Naive B cell (primary cell): ENCODE measurements around the gene TTBK2. TPM values are rescaled to one million over a fixed set of nuclear protein-coding genes. Genes with fewer than 3 reads are reported as not detected.
"Not testable (repeated sequence)": the region's sequence is repeated elsewhere in the genome, so short reads cannot be mapped to it uniquely, and the experiment has no call there.

ENCODE experiments used
- ATAC-seq, 2 donors: fragments of 150-1000 bp; cut with Tn5 transposase; 2 replicates each; pipeline ENCODE4 v1.10.0; 2021; ENCODE audit warnings: low read depth in 2 of 2, mild to moderate bottlenecking in 2 of 2, moderate library complexity in 2 of 2
- DNase-seq: peaks from one replicate; pipeline ENCODE4 v3.0.0; 2022
- H3K27ac Mint-ChIP-seq, 6 donors: one replicate each; pipeline ENCODE4 v1.8.0; 2020 to 2022; ENCODE audit warnings: mild to moderate bottlenecking in 6 of 6, mixed read lengths in 6 of 6, moderate library complexity in 5 of 6, inconsistent platforms in 2 of 6
- H3K27me3 Mint-ChIP-seq, 3 donors: one replicate each; pipeline ENCODE4 v1.8.0; 2021 to 2022; ENCODE audit warnings: mixed read lengths in 3 of 3, mild to moderate bottlenecking in 1 of 3
- H3K36me3 Mint-ChIP-seq, 2 donors: one replicate each; pipeline ENCODE4 v1.8.0; 2020 to 2022; ENCODE audit warnings: mixed read lengths in 2 of 2, inconsistent platforms in 1 of 2, mild to moderate bottlenecking in 1 of 2
- H3K4me1 Mint-ChIP-seq, 3 donors: one replicate each; pipeline ENCODE4 v1.8.0; 2020 to 2022; ENCODE audit warnings: mixed read lengths in 3 of 3, inconsistent platforms in 1 of 3, mild to moderate bottlenecking in 1 of 3, moderate library complexity in 1 of 3
- H3K4me3 Mint-ChIP-seq, 8 donors: one replicate each; pipeline ENCODE4 v1.8.0; 2020 to 2022; ENCODE audit warnings: mild to moderate bottlenecking in 8 of 8, mixed read lengths in 8 of 8, moderate library complexity in 8 of 8, inconsistent platforms in 2 of 8
- H3K9me3 Mint-ChIP-seq, 7 donors: one replicate each; pipeline ENCODE4 v1.8.0; 2020 to 2022; ENCODE audit warnings: mixed read lengths in 7 of 7, mild to moderate bottlenecking in 5 of 7, inconsistent platforms in 2 of 7, moderate library complexity in 1 of 7
- polyA plus RNA-seq, 6 donors: library from polyadenylated mRNA; unstranded; fragments of 300-500 nt; fragmentation: Illumina TruSeq; gene quantifications; one replicate each; pipeline ENCODE4 v1.2.3, GENCODE V29; 2021; ENCODE audit warnings: low read depth in 6 of 6

Gene TTBK2
- polyA plus RNA-seq, 6 donors from 2014 or later, result 5.7 to 12.0 (median 10.4) TPM

DNA sequence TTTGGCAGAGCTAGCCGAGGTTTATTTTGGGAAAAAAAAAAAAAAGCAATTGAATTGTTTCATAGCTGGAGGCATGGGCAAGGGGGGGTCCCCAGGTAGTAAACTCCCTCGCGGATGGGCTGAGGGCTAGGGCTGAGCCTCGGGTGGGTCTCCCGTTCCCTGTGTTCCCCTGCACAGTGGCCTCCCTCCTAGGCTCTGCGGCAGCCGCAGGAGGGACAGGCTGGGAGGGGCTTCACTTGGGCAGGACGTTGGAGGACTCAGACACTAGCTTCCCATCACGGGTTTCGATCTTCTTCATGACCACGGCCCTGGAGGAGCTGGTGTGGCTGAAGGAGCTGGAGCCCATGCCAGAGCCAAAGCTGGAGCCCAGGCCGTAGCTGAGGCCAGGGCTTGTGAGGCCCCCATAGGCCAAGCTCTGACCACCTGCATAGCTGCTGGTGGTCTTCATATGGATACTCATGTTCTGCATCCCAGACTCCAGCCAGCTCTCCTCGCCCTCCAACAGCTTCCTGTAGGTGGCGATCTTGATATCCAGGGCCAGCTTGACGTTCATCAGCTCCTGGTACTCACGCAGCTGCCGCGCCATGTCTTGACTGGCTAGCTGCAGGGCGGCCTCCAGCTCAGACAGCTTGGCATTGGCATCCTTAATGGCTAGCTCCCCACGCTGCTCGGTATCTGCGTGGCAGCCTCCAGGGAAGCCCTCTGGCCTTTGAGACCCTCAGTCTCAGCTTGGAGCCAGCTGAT lies 119.7 kb downstream of the TTBK2 start:
- Mint-ChIP-seq H3K27me3 (no peaks in the 10 kb centered on the region), H3K9me3 (no peaks in the 10 kb centered on the region), H3K4me1 (no peaks in the 10 kb centered on the region), H3K4me3 (no peak overlapping the region), H3K36me3 (peaks cover 10 to 21% of the 10 kb centered on the region in 2 donors), H3K27ac (peak overlapping the region in 1 of 6 donors; percentile 30)
- no peak for ATAC-seq
- no peak for DNase-seq

- Mint-ChIP-seq H3K27ac (peak overlapping the region in 1 of 6 donors; percentile 9), H3K9me3 (no peaks in the 10 kb centered on the region), H3K4me1 (no peaks in the 10 kb centered on the region), H3K4me3 (no peak overlapping the region), H3K36me3 (peaks cover 10 to 18% of the 10 kb centered on the region in 2 donors), H3K27me3 (no peaks in the 10 kb centered on the region)
- no peak for DNase-seq
- no peak for ATAC-seq
Observed at GRCh38 chr15:42798802-42799201, 121.8 kb downstream of the TTBK2 start.

DNA sequence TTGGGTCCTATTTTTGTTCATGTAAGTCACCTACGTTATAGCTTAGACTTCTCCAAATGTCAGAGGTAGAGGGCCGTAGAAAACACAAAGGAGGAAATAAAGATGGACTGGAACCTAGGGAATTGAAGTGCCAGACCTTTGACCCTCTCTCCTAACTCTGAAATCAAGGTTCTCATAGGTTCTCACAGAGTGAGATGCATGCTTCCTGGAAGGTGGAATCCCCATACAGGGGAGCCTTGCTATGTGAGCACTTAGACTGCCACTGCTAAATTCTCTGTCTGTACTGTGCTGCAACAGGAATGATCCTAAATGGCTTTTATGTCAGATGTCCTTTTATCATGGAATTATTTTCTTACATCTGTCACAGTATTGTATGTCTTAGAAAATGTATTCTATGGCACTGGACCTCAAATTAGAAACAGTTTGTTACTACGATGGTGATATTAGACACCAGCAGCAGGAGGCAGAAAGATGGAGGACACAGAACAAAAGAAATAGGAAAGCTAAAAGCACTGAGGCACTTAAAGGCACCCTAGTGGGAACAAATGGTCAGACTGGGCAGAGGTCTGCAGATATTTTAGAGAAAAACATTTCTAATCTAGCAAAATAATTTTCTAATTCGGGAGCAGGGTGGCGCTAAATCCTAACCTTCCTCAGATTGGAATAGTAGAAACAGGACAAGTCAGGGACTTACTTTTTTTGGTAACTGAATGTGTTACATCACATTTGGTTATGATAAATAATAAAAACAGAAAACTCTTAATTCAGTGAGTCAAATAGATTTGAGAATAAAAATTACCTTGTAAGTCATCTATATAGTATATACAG lies 123.4 kb downstream of the TTBK2 start:
- H3K27me3 Mint-ChIP-seq, result no peaks in the 10 kb centered on the region
- H3K4me1 Mint-ChIP-seq, result no peaks in the 10 kb centered on the region
- H3K27ac Mint-ChIP-seq, result no peak overlapping the region
- no peaks in the 10 kb centered on the region for H3K9me3 Mint-ChIP-seq
- peaks cover 8 to 23% of the 10 kb centered on the region in 2 donors for H3K36me3 Mint-ChIP-seq
- no peak overlapping the region for H3K4me3 Mint-ChIP-seq
- ATAC-seq (no peak), DNase-seq (no peak)

DNA sequence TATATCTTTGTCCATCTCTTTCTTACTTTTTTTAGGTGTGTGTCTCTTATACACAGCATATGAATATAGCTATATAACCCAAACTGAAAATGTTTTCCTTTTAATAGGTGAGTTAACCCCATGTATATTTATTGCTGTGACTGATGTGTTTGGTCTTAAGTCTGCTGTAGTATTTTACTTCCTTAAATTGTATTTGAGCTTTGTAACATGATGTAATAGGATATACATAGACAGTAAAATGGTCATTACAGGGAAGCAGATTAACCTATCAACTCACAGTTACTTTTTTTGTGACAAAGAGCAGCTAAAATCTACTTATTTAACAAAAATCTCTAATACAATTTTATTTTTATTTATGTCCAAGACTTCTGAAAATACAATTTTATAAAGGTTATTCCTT lies 131.9 kb downstream of the TTBK2 start:
- DNase-seq (no peak), ATAC-seq (no peak)
- no peaks in the 10 kb centered on the region for H3K4me1 Mint-ChIP-seq
- peaks cover 0 to 6% of the 10 kb centered on the region in 2 donors for H3K36me3 Mint-ChIP-seq
- no peaks in the 10 kb centered on the region for H3K27me3 Mint-ChIP-seq
- peak overlapping the region in 4 of 6 donors; percentile 1 to 27 (median 5) for H3K27ac Mint-ChIP-seq
- no peak overlapping the region for H3K4me3 Mint-ChIP-seq
- H3K9me3 Mint-ChIP-seq, result no peaks in the 10 kb centered on the region

DNA sequence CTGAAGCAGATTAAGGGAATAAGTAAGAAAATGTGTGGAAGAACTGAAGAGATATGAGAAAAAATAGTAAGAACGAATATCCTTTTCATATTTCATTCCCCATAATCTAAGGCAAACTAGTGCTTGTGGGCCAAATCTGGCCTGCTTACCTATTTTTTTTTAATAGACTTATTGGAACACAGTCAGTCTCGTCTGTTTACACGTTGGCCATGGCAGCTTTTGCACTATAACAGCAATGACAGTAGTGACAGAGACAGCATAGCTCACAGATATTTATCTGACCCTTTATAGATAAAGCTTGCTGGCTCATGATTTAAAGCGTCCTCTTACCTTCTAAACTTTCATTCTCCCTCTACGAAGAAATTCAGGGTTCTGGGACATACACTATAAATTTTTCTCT lies 133.6 kb downstream of the TTBK2 start:
- Mint-ChIP-seq H3K27ac (no peak overlapping the region), H3K9me3 (no peaks in the 10 kb centered on the region), H3K4me3 (no peak overlapping the region), H3K4me1 (no peaks in the 10 kb centered on the region), H3K36me3 (peaks cover 9 to 12% of the 10 kb centered on the region in 2 donors), H3K27me3 (no peaks in the 10 kb centered on the region)
- ATAC-seq (no peak), DNase-seq (no peak)

DNA sequence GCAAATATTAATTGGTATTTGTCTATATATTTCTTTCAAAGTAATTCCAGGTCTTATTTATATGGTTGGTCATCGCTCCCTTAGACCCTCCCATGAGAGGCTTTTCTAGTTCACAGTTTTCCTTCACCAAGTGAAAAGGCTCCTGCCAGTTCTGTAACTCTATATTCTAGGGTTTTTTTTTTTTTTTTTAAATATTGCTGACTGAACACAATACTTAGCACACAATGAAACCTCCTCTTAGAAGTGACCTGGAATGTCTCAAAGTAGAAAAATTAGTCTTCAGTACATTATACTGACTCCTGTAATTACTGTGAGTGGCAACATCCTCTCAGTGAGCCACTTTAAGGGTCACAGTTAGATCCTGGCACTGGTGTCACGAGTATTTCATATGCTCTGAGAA lies 135.0 kb downstream of the TTBK2 start:
- no peaks in the 10 kb centered on the region for H3K27me3 Mint-ChIP-seq
- no peak overlapping the region for H3K27ac Mint-ChIP-seq
- H3K36me3 Mint-ChIP-seq, result peaks cover 9 to 12% of the 10 kb centered on the region in 2 donors
- no peak overlapping the region for H3K4me3 Mint-ChIP-seq
- no peak for DNase-seq
- no peaks in the 10 kb centered on the region for H3K9me3 Mint-ChIP-seq
- no peak for ATAC-seq
- no peaks in the 10 kb centered on the region for H3K4me1 Mint-ChIP-seq

- ATAC-seq (no peak), DNase-seq (no peak)
- no peak overlapping the region for H3K4me3 Mint-ChIP-seq
- H3K9me3 Mint-ChIP-seq, result no peaks in the 10 kb centered on the region
- H3K36me3 Mint-ChIP-seq, result peaks cover 9 to 12% of the 10 kb centered on the region in 2 donors
- H3K4me1 Mint-ChIP-seq, result no peaks in the 10 kb centered on the region
- H3K27me3 Mint-ChIP-seq, result no peaks in the 10 kb centered on the region
- no peak overlapping the region for H3K27ac Mint-ChIP-seq
Observed at GRCh38 chr15:42784705-42785104, 135.9 kb downstream of the TTBK2 start.

DNA sequence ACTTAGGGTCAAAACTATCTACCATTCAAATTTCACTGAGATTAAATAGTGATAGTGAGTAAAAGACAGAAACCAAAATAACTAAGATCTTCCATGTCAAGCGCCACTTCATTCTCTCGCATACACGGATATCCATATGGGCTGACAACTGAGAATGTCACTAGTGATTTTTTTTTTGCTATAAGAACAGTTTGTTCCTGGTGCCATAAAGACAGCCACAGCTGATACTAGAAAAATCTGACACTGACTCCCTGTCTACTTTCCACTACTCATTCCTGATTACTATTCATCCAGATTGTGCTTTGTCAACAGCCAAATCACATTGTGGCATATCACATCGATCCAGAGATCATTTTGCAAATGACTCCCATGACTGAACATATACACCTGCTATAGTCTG lies 137.9 kb downstream of the TTBK2 start:
- no peaks in the 10 kb centered on the region for H3K9me3 Mint-ChIP-seq
- no peak for ATAC-seq
- H3K27me3 Mint-ChIP-seq, result no peaks in the 10 kb centered on the region
- peaks cover 9 to 12% of the 10 kb centered on the region in 2 donors for H3K36me3 Mint-ChIP-seq
- H3K27ac Mint-ChIP-seq, result peak overlapping the region in 2 of 6 donors; percentile 8 to 32
- DNase-seq, result no peak
- no peak overlapping the region for H3K4me3 Mint-ChIP-seq
- no peaks in the 10 kb centered on the region for H3K4me1 Mint-ChIP-seq

DNA sequence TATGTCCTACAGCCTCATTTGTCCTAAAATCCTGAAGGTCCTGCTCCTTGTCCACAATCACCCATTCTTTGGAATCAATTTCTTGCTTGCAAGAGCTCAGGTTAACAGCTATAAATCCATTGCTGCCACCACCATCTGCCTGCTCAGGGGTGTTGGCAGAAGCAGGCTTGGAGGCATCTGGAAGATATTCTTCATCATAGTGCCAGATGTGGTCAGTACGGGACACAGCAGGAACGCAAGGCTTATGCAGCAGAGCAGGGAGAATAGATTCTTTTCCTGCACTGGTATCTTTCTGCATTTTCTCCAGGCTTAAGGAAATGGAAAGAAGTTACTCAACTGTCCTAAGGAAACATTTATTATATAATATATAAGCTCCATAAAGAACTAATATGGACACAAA lies 145.2 kb downstream of the TTBK2 start:
- no peaks in the 10 kb centered on the region for H3K27me3 Mint-ChIP-seq
- H3K36me3 Mint-ChIP-seq, result peaks cover 11 to 18% of the 10 kb centered on the region in 2 donors
- ATAC-seq, result no peak
- H3K9me3 Mint-ChIP-seq, result no peaks in the 10 kb centered on the region
- DNase-seq, result no peak
- H3K4me1 Mint-ChIP-seq, result no peaks in the 10 kb centered on the region
- no peak overlapping the region for H3K4me3 Mint-ChIP-seq
- H3K27ac Mint-ChIP-seq, result no peak overlapping the region

- H3K36me3 Mint-ChIP-seq, result peaks cover 15 to 21% of the 10 kb centered on the region in 2 donors
- no peak for ATAC-seq
Observed at GRCh38 chr15:42772901-42773300, 147.7 kb downstream of the TTBK2 start.

GRCh38 chr15:42772144-42772543 lies 148.4 kb downstream of the TTBK2 start:
- no peaks in the 10 kb centered on the region for H3K27me3 Mint-ChIP-seq
- peaks cover 0 to 7% (median 4%) of the 10 kb centered on the region in 3 donors for H3K4me1 Mint-ChIP-seq
- ATAC-seq, result no peak
- peaks cover 0 to 15% (median 3%) of the 10 kb centered on the region in 7 donors for H3K9me3 Mint-ChIP-seq
- DNase-seq, result no peak
- H3K27ac Mint-ChIP-seq, result peak overlapping the region in 1 of 6 donors; percentile 28
- H3K36me3 Mint-ChIP-seq, result peaks cover 20 to 26% of the 10 kb centered on the region in 2 donors
- no peak overlapping the region for H3K4me3 Mint-ChIP-seq

More at GRCh38 chr15:42772901-42773300, 147.7 kb downstream of the TTBK2 start:
- Mint-ChIP-seq H3K9me3 (peaks cover 0 to 12% (median 0%) of the 10 kb centered on the region in 7 donors), H3K27ac (no peak overlapping the region), H3K4me1 (peaks cover 0 to 7% (median 4%) of the 10 kb centered on the region in 3 donors), H3K27me3 (no peaks in the 10 kb centered on the region), H3K4me3 (no peak overlapping the region)
- no peak for DNase-seq

- not testable (repeated sequence) for ATAC-seq, H3K27ac Mint-ChIP-seq, H3K4me1 Mint-ChIP-seq, DNase-seq, H3K27me3 Mint-ChIP-seq, H3K4me3 Mint-ChIP-seq
- Mint-ChIP-seq H3K36me3 (peaks cover 44 to 59% of the 10 kb centered on the region in 2 donors), H3K9me3 (peaks cover 5 to 54% (median 39%) of the 10 kb centered on the region in 7 donors)
Observed at GRCh38 chr15:42766109-42766508, 154.5 kb downstream of the TTBK2 start.

- Mint-ChIP-seq H3K4me1 (peaks cover 0 to 12% (median 4%) of the 10 kb centered on the region in 3 donors), H3K9me3 (peaks cover 5 to 59% (median 48%) of the 10 kb centered on the region in 7 donors), H3K36me3 (peaks cover 51 to 60% of the 10 kb centered on the region in 2 donors)
- ATAC-seq, H3K27me3 Mint-ChIP-seq, H3K4me3 Mint-ChIP-seq, DNase-seq, H3K27ac Mint-ChIP-seq: not testable (repeated sequence)
Observed at GRCh38 chr15:42764154-42764731, 156.3 kb downstream of the TTBK2 start.
